GM12864 (cell line): ENCODE results near the gene SPINK8.
A peak's percentile ranks its signal among the peaks of the same experiment; 100 is the strongest.

ENCODE experiments used
- DNase-seq: peaks from one replicate; pipeline ENCODE4 v3.0.0-alpha.2; 2011; ENCODE audit warnings: low read depth
- H3K4me3 ChIP-seq: 2 replicates; pipeline ENCODE4 v1.5.1; 2011; ENCODE audit warnings: mild to moderate bottlenecking, low read depth, low read length, control low read depth
- CTCF ChIP-seq: IDR thresholded peaks from 2 replicates; pipeline ENCODE4 v1.5.1; 2011; ENCODE audit warnings: low read depth, mild to moderate bottlenecking, moderate library complexity, low read length, control low read depth, inconsistent platforms; ENCODE audit errors: missing control alignments

The SPINK8 gene

GRCh38 chr3:48301020-48301799, 32.3 kb downstream of the SPINK8 start, which contains the start of gene NME6:
Gene NME6, minus strand, starts transcription at chr3:48301367.
- peak within 1 kb of the TSS; percentile 81 for H3K4me3 ChIP-seq
- DNase-seq = peak; percentile 80
- TF ChIP-seq CTCF = no peak

- H3K4me3 ChIP-seq = peak overlapping the region; percentile 81
- TF ChIP-seq CTCF = no peak
- peak; percentile 88 for DNase-seq
These were observed 33.4 kb downstream of the SPINK8 start for GRCh38 chr3:48299746-48300712.

GRCh38 chr3:48297111-48297810, 36.2 kb downstream of the SPINK8 start:
- TF ChIP-seq CTCF = no peak
- DNase-seq = no peak
- H3K4me3 ChIP-seq = no peak overlapping the region

GRCh38 chr3:48296699-48297098, 36.8 kb downstream of the SPINK8 start:
- TF ChIP-seq CTCF = no peak
- no peak for DNase-seq
- H3K4me3 ChIP-seq = no peak overlapping the region

GRCh38 chr3:48294611-48295263, 38.7 kb downstream of the SPINK8 start:
- DNase-seq = no peak
- no peak overlapping the region for H3K4me3 ChIP-seq
- TF ChIP-seq CTCF = no peak

- TF ChIP-seq CTCF = no peak
- no peak for DNase-seq
- no peak overlapping the region for H3K4me3 ChIP-seq
These were observed 43.8 kb downstream of the SPINK8 start for GRCh38 chr3:48289659-48290058.
